ENCODE results near the gene GNAL.

Gene GNAL

DNA sequence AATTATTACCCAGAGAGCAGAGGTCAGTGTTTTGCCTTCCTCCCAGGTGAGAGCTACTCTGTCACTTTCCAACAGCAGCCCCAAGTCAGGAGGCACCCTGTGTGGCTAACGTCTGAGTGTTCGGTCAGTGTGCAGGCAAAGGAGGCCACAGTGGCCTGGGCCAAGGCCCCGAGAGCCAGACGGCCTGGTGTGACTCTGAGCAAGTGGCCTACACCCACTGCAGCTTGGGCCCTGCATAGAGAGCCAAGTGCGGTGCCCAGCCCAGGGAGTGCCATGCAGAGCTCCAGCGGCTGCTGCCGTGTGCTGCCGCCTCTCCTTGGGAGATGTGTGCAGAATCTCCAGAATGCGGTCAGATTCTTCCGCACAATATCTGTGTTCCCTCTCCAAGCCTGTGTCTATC is 70.4 kb downstream of the GNAL start:
- no peak for DNase-seq (ENCODE audit: low read depth in 4 of 4, low spot score in 1 of 4)

DNA sequence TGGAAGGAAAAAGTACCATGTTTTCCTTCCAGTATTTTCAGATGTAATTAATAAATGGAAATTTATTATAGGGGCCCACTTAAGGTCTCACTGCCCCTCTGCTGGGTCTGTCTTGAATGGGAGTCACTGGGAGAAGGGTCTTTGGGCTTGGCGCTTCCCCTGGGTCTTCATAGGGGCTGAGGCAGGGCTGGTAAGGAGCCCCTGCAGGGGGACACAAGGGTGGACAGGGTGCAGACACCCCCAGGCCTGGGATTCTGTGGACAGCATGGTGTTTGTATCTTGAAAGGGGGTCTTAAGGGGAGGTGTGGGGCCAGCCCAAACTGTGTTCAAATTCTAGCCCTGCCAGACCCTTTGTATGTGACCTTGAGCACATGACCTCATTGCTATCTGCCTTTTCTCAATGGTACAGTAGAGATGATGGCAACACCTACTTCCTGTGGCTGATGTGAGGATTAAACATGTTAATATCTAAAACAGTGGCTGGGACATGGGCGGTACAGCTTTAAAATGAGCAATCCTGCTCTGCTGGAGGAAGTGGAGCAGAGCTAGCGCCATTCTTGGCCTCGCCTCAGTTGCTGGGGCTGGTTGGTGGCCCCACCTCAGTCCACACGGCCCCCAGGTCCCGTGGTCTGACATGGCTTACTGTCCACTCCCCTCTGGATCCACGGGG is 71.6 kb downstream of the GNAL start:
- no peak for DNase-seq (ENCODE audit: low read depth in 4 of 4, low spot score in 1 of 4)

DNA sequence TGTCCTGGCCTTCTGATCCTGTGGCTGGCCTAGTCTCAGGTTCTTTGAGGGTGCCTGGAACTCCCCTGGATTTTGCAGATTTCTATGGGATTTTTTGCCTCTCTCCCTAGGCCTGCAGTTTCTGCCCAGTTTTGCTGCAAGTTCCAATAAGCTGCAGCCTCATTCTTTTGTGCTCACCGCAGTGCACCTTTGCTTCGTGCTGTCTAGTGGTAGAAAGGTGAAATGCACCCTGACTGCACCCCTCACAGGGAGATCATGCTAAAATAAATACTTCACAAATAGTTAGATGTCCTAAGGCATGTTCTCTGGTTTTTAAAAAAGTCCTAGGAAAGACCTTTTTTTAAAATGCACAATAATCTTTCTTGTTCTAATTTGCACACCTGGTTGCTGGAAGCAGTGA is 72.5 kb downstream of the GNAL start:
- DNase-seq (ENCODE audit: low read depth in 4 of 4, low spot score in 1 of 4): no peak

DNA sequence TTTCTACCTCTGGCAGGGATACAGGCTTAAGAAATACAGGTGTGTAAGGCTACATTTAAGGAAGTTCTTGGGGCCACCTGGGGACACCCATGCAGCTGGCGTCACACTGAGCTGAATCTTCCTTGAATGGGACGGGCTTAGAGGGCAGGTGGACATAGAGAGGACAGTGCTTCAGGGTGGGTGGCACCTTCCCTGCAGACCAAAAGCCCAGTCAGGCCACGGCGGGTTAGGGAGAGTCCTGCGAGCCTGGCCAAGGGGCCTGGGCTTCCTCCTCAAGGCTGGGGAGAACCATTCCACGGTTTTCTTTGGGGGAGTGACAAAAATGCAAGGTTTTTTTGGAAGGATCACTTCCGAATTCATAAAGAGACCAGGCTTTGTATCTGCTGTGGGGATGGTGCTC is 73.4 kb downstream of the GNAL start:
- DNase-seq (ENCODE audit: low read depth in 4 of 4, low spot score in 1 of 4): no peak

DNA sequence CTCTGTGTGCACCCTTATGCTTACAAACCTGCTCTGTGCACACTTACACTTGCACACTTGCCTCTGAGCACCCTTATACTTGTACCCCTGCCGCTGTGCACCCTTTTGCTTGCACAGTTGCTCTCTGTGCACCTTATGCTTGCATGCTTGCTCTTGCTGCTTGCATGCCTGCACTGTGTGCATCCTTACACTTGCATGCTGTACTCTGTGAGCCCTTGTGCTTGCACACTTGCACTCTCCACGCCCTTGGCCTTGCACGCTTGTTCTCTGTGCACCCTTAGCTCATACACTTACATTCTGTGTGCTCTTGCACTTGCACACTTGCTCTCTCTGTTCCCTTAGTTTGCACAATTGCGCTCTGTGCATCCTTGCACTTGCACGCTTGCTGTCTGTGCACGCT is 78.3 kb downstream of the GNAL start:
- DNase-seq (ENCODE audit: low read depth in 4 of 4, low spot score in 1 of 4): no peak

DNA sequence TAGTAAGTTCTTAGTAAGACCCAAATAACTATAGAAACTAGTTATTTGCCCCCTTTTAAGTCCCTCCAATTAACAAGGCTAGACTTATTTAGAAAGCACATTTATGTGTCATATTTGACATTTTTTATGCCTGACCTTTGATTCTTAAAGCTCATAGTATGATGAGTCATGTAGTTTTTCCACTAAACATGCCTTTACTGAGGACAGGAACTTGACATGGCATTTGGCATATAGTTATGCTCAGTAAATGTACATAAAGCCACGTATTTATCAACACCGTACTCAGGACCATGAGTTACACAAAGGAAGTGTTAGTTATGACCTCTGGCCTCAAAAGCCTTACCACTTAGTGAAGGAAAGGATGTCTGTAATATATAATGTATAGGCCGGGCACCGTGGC is 78.9 kb downstream of the GNAL start:
- no peak for DNase-seq (ENCODE audit: low read depth in 4 of 4, low spot score in 1 of 4)

DNA sequence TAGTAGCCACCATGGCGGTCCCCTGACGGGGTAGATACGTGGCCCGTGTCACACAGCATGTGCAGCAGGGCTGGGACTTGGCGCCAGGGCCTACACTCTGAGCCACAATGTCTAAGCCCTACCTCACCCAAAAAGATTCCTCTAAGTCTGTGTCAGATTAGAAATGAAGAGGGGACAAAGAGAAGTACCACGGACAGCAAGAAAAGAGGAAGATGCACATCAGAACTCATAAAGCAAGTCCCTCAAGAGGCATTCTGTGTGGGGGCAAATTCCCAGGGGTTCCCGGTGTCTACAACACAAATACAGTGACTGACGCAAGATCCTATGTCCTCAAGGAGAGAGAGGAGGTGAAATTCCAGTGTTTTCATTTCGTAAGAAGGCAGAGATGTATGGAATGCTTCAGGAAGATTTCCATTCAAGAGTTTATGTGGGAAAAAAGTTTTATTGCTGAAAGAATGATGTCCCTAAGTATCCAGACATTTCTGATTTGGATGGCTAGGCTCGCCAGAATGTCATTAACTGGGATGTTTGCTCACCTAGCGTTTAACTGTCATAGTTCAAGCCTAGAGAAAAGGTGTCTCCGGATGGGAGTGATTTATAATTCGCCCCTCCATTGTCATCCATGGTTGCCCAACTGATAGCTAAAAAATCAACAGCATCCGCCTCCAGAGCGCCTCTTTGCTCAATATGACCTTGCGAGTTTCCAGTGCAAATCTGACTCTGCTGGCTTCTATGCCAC is 86.5 kb downstream of the GNAL start:
- DNase-seq (ENCODE audit: low read depth in 4 of 4, low spot score in 1 of 4): no peak

DNA sequence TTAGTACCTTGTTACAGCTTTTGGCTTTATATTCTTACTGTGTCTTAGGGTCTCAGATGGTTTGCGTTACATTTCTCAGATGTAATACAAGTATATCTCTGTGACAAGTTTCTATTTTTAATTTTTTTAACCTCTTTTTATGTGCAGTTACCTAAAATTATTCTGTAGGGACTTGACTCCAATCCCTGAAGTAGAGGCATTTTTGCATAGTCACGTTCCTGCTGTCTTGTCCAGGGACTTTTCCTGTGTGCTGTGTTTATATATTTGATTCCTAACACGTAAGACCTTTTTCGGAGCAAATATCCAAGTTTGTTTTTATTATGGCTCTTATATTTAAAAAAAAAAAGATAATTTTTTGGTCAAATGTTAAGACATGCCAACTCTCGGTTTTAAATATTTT is 91.0 kb downstream of the GNAL start:
- DNase-seq (ENCODE audit: low read depth in 4 of 4, low spot score in 1 of 4): no peak

DNA sequence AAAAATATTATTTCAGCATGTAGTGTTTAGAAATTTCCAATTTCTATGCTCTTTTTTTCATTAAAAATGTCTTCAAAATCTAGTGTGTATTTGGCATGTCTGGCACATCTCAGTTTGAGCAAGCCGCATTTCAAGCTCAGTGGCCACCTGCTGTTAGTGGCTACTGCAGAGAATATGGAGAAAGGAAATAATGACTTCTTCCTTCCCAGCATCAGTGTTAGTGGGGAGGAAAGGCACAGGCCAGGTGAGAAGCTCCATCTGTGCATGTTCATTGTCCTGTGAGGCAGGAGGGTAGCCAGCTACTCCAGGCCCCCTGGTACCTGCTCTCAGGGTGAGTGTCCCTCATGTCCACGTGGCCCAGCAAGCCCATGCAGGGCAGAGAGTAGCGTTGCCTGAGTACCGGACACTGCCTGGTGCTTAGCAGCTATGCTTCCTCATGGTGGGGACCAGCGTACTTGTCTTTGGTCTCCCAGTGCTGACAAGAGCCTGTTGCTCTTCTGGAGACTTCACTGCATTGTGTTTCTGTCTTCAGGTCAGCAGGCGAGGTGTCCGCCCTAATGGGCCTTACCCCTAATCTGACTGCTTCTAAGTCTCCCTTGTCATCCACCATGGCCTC is 94.8 kb downstream of the GNAL start:
- no peak for DNase-seq (ENCODE audit: low read depth in 4 of 4, low spot score in 1 of 4)

DNA sequence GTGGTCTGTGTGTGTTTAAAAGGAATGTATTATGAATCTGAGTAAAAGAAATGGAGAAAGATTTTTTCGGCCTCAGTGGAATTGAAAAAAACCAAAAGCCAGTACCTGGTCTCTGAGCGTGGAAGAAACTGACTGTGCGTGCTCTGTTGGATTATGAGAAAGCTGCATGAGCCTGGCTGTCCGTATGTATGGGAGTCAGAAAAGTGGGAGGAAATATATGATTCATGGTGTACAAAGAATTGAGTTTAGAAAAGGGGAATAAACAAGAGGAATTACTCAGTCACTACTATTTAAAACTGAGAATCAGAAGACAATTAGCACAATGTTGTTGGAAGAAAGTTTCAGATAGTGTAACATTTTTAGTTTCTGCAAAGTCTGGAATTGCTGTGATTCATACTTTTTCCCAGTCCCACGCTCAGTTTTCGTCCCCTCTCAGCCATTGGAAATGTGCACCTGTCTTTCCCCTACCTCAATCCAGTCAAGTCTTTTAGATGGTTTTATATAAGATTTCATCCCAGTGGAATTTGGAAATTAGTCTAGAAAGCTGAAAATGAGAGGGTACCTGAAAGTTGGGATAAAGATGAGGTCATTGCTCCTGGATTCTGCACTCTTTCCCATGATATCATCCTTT is 95.7 kb downstream of the GNAL start:
- no peak for DNase-seq (ENCODE audit: low read depth in 4 of 4, low spot score in 1 of 4)

DNA sequence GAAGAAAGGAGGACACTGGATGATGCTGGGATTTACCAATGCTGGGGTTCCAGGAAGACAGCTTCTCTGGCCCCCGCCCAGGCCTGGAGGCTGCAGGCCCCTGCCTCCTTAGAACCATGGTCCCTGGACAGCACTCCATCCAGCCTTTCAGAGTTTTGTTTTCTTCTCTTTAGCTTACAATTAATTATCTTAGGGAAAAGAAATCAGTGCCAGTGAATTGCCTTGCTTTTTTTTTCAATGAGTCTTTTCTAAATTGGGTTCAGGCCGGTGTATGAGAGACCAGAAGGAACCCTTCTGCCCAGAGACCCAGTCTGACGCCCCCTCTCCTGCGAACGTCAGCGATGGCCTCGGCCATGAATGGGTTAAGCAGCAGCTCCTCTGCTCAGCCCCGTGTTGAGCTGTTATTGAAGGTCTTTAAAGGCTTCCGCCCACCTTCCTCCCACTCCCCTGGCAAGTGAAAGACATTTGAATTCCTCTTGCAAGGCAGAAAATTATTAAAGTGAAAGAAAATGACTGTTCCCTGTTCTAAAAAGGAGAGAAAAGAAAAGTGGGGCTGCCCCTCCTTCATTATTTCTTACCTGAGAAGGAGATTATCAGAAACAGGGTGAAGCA is 96.5 kb downstream of the GNAL start:
- no peak for DNase-seq (ENCODE audit: low read depth in 4 of 4, low spot score in 1 of 4)

DNA sequence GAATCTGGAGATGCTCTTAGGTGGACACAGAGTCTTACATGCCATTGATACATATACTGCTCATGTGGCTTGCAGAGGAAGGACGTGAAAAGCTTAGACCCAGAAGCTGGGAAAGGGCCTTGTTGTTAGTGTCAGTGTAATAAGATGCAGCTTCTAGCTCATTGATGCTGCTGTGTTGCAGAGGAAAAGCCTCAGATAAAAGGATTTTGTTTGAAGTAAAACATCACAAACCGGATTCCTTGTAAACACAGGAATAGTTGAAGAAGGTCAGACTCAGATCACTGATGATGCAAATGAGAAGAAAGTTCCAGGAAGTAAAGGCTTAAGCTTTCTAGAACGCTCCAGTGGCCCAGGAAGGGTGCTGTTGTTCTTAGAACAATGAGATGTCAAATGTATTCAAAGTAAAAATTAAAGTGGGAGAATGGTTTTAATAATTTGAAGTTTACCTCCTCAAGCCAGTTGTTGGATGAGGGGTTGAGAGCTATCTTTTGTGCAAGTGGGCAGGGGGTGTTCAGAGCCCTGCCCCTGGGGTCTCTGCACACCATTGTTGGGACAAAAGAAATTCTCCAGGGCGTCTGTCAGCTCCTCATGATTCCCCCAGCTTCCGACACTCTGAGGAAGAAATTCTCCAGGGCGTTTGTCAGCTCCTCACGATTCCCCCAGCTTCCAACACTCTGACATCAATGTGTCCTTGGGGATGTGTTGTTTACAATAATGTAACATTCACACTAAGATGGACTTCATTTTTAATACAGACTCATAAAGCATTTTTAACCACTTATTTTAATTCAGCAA is 100.8 kb downstream of the GNAL start:
- DNase-seq (ENCODE audit: low read depth in 4 of 4, low spot score in 1 of 4): no peak

DNA sequence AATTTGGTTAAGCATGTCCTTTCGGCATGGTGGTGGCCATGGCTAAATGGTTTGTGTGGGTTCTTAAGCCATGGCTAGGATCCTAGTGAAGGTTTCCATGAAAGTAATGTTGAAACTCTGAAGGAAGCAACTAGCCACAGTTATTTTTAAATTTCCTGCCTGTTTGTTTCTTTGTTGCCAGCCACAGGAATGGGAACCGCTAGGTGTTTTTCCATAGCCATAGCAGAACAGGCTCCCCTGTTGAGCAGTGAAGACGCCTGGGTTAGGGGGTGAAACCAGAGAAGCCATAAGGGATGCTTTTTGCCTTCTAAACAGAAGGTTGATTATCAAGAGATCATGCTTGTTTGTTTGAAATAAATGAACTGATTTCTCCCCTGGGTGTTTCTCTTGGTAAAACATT is 102.1 kb downstream of the GNAL start:
- no peak for DNase-seq (ENCODE audit: low read depth in 4 of 4, low spot score in 1 of 4)

DNA sequence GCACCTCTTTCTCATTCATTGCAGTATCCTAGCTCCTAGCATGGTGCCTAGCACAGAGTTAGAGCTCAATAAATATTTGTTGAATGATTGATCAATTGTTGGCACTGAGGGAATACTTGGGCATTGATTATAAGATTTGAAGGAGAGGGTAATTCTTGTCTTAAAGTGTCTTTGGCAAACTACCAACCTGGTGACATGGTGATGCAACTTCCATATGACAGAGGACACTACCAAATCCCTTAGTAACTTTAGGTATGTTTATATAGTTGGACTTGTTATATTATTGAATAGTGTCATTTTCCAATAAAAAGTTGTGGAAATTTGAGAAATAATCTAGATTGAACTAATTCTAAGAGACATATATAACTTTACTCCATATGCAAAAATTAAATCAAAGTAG is 103.6 kb downstream of the GNAL start:
- DNase-seq (ENCODE audit: low read depth in 4 of 4, low spot score in 1 of 4): no peak

DNA sequence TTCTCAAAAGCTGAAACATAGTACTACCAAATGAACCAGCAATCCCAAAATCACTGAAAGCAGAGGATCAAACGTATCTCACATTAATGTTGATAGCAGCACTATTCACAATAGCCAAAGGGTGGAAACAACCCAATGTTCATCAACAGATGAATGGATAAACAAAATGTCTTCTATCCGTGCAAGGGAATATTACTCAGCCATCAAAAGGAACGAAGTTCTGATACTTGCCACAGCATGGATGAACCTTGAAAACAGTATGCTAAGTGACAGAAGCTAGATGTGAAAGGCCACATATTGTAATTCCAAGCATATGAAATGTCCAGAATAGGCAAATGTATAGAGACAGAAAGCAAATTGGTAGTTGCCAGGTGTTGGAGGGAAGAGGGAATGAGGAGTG is 105.1 kb downstream of the GNAL start:
- no peak for DNase-seq (ENCODE audit: low read depth in 4 of 4, low spot score in 1 of 4)

DNA sequence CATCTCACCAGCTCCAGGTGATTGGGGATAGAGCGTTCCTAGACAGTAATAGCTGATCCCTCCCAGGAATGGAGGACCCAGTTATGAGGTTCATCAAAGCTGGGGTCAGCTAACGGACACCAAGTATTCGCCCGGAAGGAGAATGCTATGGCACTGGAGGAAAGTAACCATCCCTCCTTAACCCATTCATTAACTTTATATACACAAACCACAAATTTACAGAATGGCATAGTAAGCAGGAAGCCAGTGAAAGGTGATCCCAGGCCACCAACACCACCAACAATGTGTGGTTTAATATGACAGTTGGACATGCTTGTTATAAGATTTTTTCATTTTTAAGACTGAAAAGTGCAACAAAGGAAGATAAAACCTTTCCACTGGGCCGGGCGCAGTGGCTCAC is 106.9 kb downstream of the GNAL start:
- DNase-seq (ENCODE audit: low read depth in 4 of 4, low spot score in 1 of 4): no peak

DNA sequence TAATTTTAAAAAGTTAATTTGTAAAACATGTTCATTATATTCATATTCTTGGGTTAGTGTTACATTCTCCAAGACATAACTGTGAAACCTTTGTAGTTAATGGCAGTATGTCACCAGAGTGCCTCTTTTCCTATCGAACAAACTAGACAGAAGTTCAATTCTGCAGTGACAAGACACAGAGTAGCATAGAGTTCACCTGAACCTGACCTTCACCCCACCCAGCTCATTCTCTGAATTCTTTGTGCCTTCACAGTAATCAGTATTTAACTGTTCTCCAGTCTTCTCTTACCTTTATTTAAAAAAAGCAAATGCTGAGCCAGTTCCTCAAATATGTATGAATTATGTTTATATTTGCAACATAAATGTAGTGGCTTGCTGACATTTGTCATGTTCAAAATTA is 109.2 kb downstream of the GNAL start:
- no peak for DNase-seq (ENCODE audit: low read depth in 4 of 4, low spot score in 1 of 4)

DNA sequence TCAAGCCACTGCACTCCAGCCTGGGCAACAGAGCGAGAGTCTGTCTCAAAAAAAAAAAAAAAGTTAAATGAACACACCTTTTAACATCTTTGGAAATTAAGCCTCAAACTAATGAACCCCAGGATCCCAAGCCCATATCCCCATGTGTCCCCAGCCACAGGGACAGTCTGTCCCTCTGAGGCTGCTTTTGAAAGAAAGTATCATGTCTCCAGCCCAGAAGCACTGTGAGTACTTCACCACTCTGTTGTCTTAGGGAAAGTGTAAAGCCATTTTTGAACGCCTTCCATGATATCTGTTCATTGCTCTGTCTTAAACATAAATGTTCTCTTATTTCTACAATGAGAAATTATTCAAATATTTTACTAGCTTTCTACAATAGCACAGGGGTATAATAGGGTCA is 110.0 kb downstream of the GNAL start:
- no peak for DNase-seq (ENCODE audit: low read depth in 4 of 4, low spot score in 1 of 4)

DNA sequence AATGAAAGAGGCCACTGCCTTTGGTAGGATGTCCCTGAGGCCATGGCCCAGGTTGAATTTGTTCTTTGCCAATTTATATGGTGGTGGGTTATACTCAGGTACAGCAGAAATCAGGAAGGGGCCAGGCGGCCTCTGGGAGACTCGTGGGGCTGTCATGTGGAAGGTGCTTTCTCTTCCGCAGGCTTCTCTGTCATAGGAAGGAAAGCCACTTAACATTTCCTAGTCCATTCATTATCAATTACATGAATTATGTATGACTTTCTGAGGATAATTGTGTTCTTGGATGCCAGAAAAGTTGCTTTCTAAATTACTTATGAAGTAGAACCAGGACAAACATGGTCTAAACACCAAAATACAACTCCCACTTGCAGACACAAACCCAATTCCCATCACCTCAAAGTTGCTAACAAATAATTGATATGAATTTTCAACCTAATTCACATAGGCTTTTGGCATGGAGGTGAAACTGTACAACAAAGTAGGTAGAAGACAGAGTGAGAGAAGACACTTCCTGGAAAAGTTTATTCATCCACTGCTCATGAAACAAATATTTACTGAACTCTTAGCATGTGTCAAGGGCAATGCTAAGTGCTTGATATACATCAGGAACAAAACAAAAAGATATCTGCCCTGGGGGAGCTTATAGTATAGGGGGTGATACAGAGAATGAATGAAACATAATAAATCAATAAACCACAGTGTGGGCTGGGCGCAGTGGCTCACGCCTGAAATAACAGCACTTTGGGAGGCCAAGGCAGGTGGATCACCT is 111.7 kb downstream of the GNAL start:
- DNase-seq (ENCODE audit: low read depth in 4 of 4, low spot score in 1 of 4): no peak

DNA sequence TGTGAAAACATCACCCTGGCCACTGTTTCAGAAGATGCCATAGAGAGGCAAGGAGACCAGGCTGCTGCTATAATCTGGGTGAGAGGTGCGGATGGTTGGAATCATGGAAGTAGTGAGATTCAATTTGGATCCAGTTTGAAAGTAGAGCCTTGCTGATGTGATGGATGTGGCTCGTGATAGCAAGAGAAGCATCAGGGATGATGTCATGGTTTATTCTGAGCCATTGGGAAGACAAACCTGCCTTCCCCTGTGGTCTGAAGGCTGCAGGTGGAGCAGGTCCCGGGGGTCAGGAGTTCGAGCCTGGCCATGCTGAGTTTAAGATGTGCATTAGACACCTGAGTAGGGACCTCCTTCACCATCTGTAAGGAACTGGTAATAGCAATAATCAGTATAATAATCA is 112.5 kb downstream of the GNAL start:
- no peak for DNase-seq (ENCODE audit: low read depth in 4 of 4, low spot score in 1 of 4)

Data from stimulated activated CD4-positive, alpha-beta T cell treated with anti-CD3 and anti-CD28 coated beads, Interleukin-1b, Interleukin-23, amount 100 ng/mL, for 24 hours (primary cell).